HepG2 (cell line): ENCODE measurements around the gene GABRB3. TPM values are rescaled to one million over a fixed set of nuclear protein-coding genes. Genes with fewer than 3 reads are reported as not detected.

Source experiments
- ATAC-seq: fragments of 200-7000 bp; cut with Tn5 transposase; 3 replicates; pipeline ENCODE4 v1.9.1; 2020; ENCODE audit warnings: mild to moderate bottlenecking, moderate library complexity
- BruUV-seq: library from RNA; stranded (reverse); fragments of 400-500 nt; replicated peaks from 2 replicates; lab custom pipeline; 2021; lab: Mats Ljungman, UMichigan
- CTCF ChIA-PET: fragments of 300-600 bp; formaldehyde crosslinking; extraction: SDS; loops from one replicate; lab custom pipeline; 2021; ENCODE audit warnings: low total read pairs, inconsistent platforms, low intra/inter-chr PET ratio; lab: Yijun Ruan, JAX
- POLR2A ChIA-PET: fragments of 350-600 bp; sonication (Branson Sonifier 250); formaldehyde crosslinking; loops from one replicate; lab custom pipeline; 2020; ENCODE audit warnings: antibody characterized with exemption, inconsistent platforms; lab: Yijun Ruan, JAX
- DNase-seq: peaks from one replicate; pipeline ENCODE4 v3.0.0-alpha.2; 2015; ENCODE audit warnings: low spot score
- FAIRE-seq: peaks from 3 replicates; lab custom pipeline; 2011; peaks lifted over from hg19 to GRCh38; lab: Jason Lieb, UNC
- H2AFZ ChIP-seq: one replicate; pipeline ENCODE4 v1.6.1; 2011; ENCODE audit warnings: low read length, inconsistent platforms
- H3K27ac ChIP-seq: fragments of 300-600 bp; 3 replicates; pipeline ENCODE4 v1.8.0; 2011; ENCODE audit warnings: mixed run types, mild to moderate bottlenecking, mixed read lengths, low read length, inconsistent platforms; ENCODE audit not compliant: insufficient read depth; ENCODE audit errors: extremely low read length
- H3K27me3 ChIP-seq, 2 experiments: fragments of 200-600 bp in 1 of 2; 2 replicates in 1 of 2; 3 replicates in 1 of 2; pipeline versions ENCODE4 v1.6.0 to v1.8.0; 2011; ENCODE audit warnings: low read length in 2 of 2, mild to moderate bottlenecking in 2 of 2, moderate library complexity in 2 of 2, inconsistent platforms in 1 of 2; ENCODE audit not compliant: insufficient read depth in 2 of 2, control insufficient read depth in 1 of 2
- H3K36me3 ChIP-seq, 2 experiments: fragments of 200-600 bp in 1 of 2; replicated peaks in 1 of 2; 2 replicates in 1 of 2; 3 replicates in 1 of 2; pipeline versions ENCODE4 v1.5.1 to v1.8.0; 2011; ENCODE audit warnings: low read length in 2 of 2, inconsistent platforms in 1 of 2; ENCODE audit not compliant: insufficient read depth in 2 of 2, control insufficient read depth in 1 of 2
- H3K4me1 ChIP-seq: 2 replicates; pipeline ENCODE4 v1.5.1; 2012; ENCODE audit warnings: low read length, inconsistent platforms; ENCODE audit not compliant: insufficient read depth
- H3K4me2 ChIP-seq: 2 replicates; pipeline ENCODE4 v1.6.0; 2011; ENCODE audit warnings: low read depth, low read length, inconsistent platforms
- H3K4me3 ChIP-seq, 3 experiments: fragments of 200-600 bp in 1 of 3; sonication (generic), shearing (Covaris generic) in 1 of 3; replicated peaks in 1 of 3; 2 replicates each; pipeline ENCODE4 v1.5.1; 2011 to 2016; ENCODE audit warnings: low read length in 3 of 3, inconsistent platforms in 2 of 3, low read depth in 2 of 3, mild to moderate bottlenecking in 2 of 3, control low read depth in 1 of 3, mixed read lengths in 1 of 3; ENCODE audit not compliant: insufficient read depth in 1 of 3
- H3K79me2 ChIP-seq: one replicate; pipeline ENCODE4 v1.6.1; 2011; ENCODE audit warnings: low read length, inconsistent platforms; ENCODE audit not compliant: insufficient read depth
- H3K9ac ChIP-seq: 2 replicates; pipeline ENCODE4 v1.6.0; 2011; ENCODE audit warnings: mild to moderate bottlenecking, low read depth, low read length, inconsistent platforms; ENCODE audit not compliant: insufficient read depth
- H3K9me3 ChIP-seq: 2 replicates; pipeline ENCODE4 v1.5.1; 2012; ENCODE audit warnings: mild to moderate bottlenecking, low read length
- H4K20me1 ChIP-seq: 2 replicates; pipeline ENCODE4 v1.6.0; 2011; ENCODE audit warnings: inconsistent platforms, mild to moderate bottlenecking, low read length, moderate library complexity; ENCODE audit not compliant: insufficient read depth
- ARNTL ChIP-seq: sonication (generic); formaldehyde crosslinking; IDR thresholded peaks from 2 replicates; pipeline ENCODE4 v1.4.0; 2020; ENCODE audit warnings: mild to moderate bottlenecking, missing genetic modification reagents
- ESRRA ChIP-seq: sonication (generic); formaldehyde crosslinking; IDR thresholded peaks from 2 replicates; pipeline ENCODE4 v1.5.1; 2020; ENCODE audit warnings: mild to moderate bottlenecking, low read depth, missing genetic modification reagents
- KLF16 ChIP-seq, 2 experiments: sonication (generic) in 1 of 2; formaldehyde crosslinking in 1 of 2; IDR thresholded peaks; 2 replicates each; pipeline versions ENCODE4 v1.6.1 to v1.8.0; 2016 to 2023; ENCODE audit warnings: missing genetic modification reagents in 2 of 2, missing compliant biosample characterization in 1 of 2
- ONECUT2 ChIP-seq: sonication (generic); formaldehyde crosslinking; IDR thresholded peaks from 2 replicates; pipeline ENCODE4 v1.4.0; 2020; ENCODE audit warnings: missing genetic modification reagents
- RBFOX2 ChIP-seq: fragments of 200-400 bp; formaldehyde crosslinking; IDR thresholded peaks from 2 replicates; pipeline ENCODE4 v1.6.1; 2017; ENCODE audit warnings: low read depth, mild to moderate bottlenecking, low read length
- SMAD1 ChIP-seq: sonication (generic); formaldehyde crosslinking; IDR thresholded peaks from 2 replicates; pipeline ENCODE4 v1.4.0; 2020; ENCODE audit warnings: missing genetic modification reagents, low read depth, mild to moderate bottlenecking, borderline replicate concordance
- SMAD3 ChIP-seq: sonication (generic); formaldehyde crosslinking; IDR thresholded peaks from 2 replicates; pipeline ENCODE4 v1.4.0; 2020; ENCODE audit warnings: missing genetic modification reagents
- SMYD3 ChIP-seq: sonication (generic); formaldehyde crosslinking; IDR thresholded peaks from 2 replicates; pipeline ENCODE4 v1.8.1; 2023; ENCODE audit warnings: mild to moderate bottlenecking, missing genetic modification reagents
- TBL1XR1 ChIP-seq: fragments of 150-350 bp; IDR thresholded peaks from 2 replicates; pipeline ENCODE4 v1.6.1; 2014; ENCODE audit warnings: borderline replicate concordance, low read length; ENCODE audit not compliant: partially characterized antibody
- U2AF1 ChIP-seq: fragments of 200-400 bp; formaldehyde crosslinking; optimal IDR thresholded peaks from 2 replicates; pipeline ENCODE3; 2017; ENCODE audit warnings: mild to moderate bottlenecking, low read depth, low read length
- ZNF558 ChIP-seq: sonication (generic); formaldehyde crosslinking; IDR thresholded peaks from 2 replicates; pipeline ENCODE4 v1.9.0; 2022; ENCODE audit warnings: mild to moderate bottlenecking, missing genetic modification reagents, borderline replicate concordance
- ZNF678 ChIP-seq: sonication (generic); formaldehyde crosslinking; IDR thresholded peaks from 2 replicates; pipeline ENCODE4 v1.4.0; 2020; ENCODE audit warnings: mild to moderate bottlenecking, missing genetic modification reagents
- ZNF773 ChIP-seq: sonication (generic); formaldehyde crosslinking; IDR thresholded peaks from 2 replicates; pipeline ENCODE4 v1.4.0; 2020; ENCODE audit warnings: missing genetic modification reagents, borderline replicate concordance
- ZSCAN25 ChIP-seq: sonication (generic); formaldehyde crosslinking; IDR thresholded peaks from 2 replicates; pipeline ENCODE4 v1.8.0; 2022; ENCODE audit warnings: mild to moderate bottlenecking, missing genetic modification reagents
- WGBS: methylation state at CpG from one replicate; pipeline ENCODE4 v1.1.6; 2017; ENCODE audit warnings: low lambda C conversion rate; 5-methylcytosine and 5-hydroxymethylcytosine counted together
- in situ Hi-C: cut with HindIII; loops from 2 replicates; pipeline ENCODE4 v1.10.0; 2017; ENCODE audit warnings: low pct_unique_long_range_greater_than_20kb; ENCODE audit not compliant: extremely low pct_ligation_motif_present
- intact Hi-C: fragments of 100-400 bp; cut with micrococcal nuclease; formaldehyde crosslinking; loops from one replicate; pipeline ENCODE4 v1.10.0; 2022; ENCODE audit not compliant: unreplicated experiment
- polyA plus RNA-seq, 8 experiments: library from polyadenylated mRNA; depleted of rRNA in 3 of 8; stranded (reverse) in 7 of 8; unstranded in 1 of 8; fragments of >200 nt; fragmentation: Illumina TruSeq in 4 of 8; extraction: Trizol in 4 of 8; gene quantifications; 2 replicates each; pipeline versions ENCODE4 v1.2.1 to v1.2.3, GENCODE V29; 2011 to 2016; ENCODE audit warnings: low read depth in 4 of 8, missing spikeins in 1 of 8, mixed read lengths in 1 of 8; ENCODE audit not compliant: insufficient read depth in 1 of 8
- total RNA-seq, 5 experiments: library from RNA; depleted of rRNA; stranded (reverse); fragments of >200 nt; fragmentation: Illumina TruSeq; extraction: Trizol; gene quantifications; 2 replicates each; pipeline ENCODE4 v1.2.3, GENCODE V29; 2016; ENCODE audit warnings: low read depth in 1 of 5
- TF ChIP-seq, protein P1 (sequence below): sonication (generic); formaldehyde crosslinking; IDR thresholded peaks from 2 replicates; pipeline ENCODE4 v1.4.0; 2020; ENCODE audit warnings: missing genetic modification reagents

GABRB3 gene
- total and polyA plus RNA-seq, 2 of the 13 experiments (the other 11 are each of a cell fraction or from before 2014, with no cell fraction given) = not detected

DNA sequence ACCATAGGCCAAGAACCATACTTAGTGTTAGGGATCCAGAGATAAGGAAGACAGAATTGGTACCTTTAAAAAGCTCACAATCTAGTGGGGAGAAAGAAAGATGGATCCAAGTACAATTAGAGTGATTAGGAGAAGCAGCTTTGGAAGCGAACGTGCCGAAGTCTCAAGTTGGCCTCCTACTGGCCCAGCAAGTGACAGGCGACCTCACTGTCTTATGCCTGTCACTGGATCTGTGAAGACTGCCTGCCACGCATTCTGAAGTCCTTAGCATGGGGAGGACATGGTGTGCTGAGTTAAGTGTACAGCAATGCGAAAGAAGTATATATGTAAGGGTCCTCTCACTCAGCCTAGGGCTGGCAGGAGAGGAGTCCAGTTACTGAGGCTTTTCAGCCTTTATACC, 141.0 kb downstream of the GABRB3 start:
- ChIA-PET CTCF (no interaction called here), POLR2A (no interaction called here)
- H3K27ac ChIP-seq = no peak overlapping the region
- peaks cover 81% of the 10 kb centered on the region for H3K9me3 ChIP-seq
- FAIRE-seq (no peak), ATAC-seq (no peak), DNase-seq (no peak)
- H3K4me3 ChIP-seq = no peak overlapping the region
- H3K4me1 ChIP-seq = no peaks in the 10 kb centered on the region
- BruUV-seq = no TSS peak
- TF ChIP-seq SMAD1 (CRISPR knock-in tag) = no peak
- intact Hi-C loops = no loop called here
- H3K4me2 ChIP-seq = no peak overlapping the region
- no peak overlapping the region for H2AFZ ChIP-seq
- 26% methylated on average over 5 of the region's 6 CpGs for WGBS
- no peak overlapping the region for H3K9ac ChIP-seq
- H4K20me1 ChIP-seq = no peaks in the 10 kb centered on the region
- no peaks in the 10 kb centered on the region for H3K27me3 ChIP-seq
- H3K36me3 ChIP-seq = no peaks in the 10 kb centered on the region
- no peaks in the 10 kb centered on the region for H3K79me2 ChIP-seq
- in situ Hi-C loops = no loop called here

GRCh38 chr15:26630857-26631256, 142.0 kb downstream of the GABRB3 start:
- FAIRE-seq = no peak
- Histone ChIP-seq H3K9ac (no peak overlapping the region), H3K4me3 (no peak overlapping the region), H3K9me3 (peaks cover 81% of the 10 kb centered on the region), H3K27me3 (no peaks in the 10 kb centered on the region), H3K4me2 (no peak overlapping the region), H3K27ac (no peak overlapping the region), H3K36me3 (no peaks in the 10 kb centered on the region), H3K4me1 (no peaks in the 10 kb centered on the region), H4K20me1 (no peaks in the 10 kb centered on the region), H3K79me2 (no peaks in the 10 kb centered on the region), H2AFZ (no peak overlapping the region)
- TF ChIP-seq SMYD3 (CRISPR knock-in tag) (no peak), ONECUT2 (CRISPR knock-in tag) (no peak), RBFOX2 (no peak), TBL1XR1 (no peak), ZNF773 (CRISPR knock-in tag) (no peak), ZSCAN25 (CRISPR knock-in tag) (no peak), ZNF678 (no peak), ARNTL (CRISPR knock-in tag) (no peak), ESRRA (CRISPR knock-in tag) (no peak), ZNF558 (CRISPR knock-in tag) (no peak), U2AF1 (no peak), KLF16 (CRISPR knock-in tag; IDR thresholded peaks at IDR 0.05) (no peak), SMAD3 (no peak)
- TF ChIP-seq, protein P1, sequence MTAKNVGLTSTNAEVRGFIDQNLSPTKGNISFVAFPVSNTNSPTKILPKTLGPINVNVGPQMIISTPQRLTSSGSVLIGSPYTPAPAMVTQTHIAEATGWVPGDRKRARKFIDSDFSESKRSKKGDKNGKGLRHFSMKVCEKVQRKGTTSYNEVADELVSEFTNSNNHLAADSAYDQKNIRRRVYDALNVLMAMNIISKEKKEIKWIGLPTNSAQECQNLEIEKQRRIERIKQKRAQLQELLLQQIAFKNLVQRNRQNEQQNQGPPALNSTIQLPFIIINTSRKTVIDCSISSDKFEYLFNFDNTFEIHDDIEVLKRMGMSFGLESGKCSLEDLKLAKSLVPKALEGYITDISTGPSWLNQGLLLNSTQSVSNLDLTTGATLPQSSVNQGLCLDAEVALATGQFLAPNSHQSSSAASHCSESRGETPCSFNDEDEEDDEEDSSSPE = no peak
- no peak for DNase-seq
- no TSS peak for BruUV-seq
- ChIA-PET CTCF (no interaction called here), POLR2A (no interaction called here)
- WGBS = 3% methylated on average over 4 of the region's 4 CpGs
- intact Hi-C loops = no loop called here
- in situ Hi-C loops = no loop called here
- ATAC-seq = no peak
